GM19452 (cell line): ENCODE data around the gene GPX2.
A peak's percentile ranks its signal among the peaks of the same experiment; 100 is the strongest.
"Not testable (repeated sequence)": the region's sequence is repeated elsewhere in the genome, so short reads cannot be mapped to it uniquely, and the experiment has no call there.

Source experiments
- ATAC-seq: cut with Tn5 transposase; IDR thresholded peaks from one replicate; pipeline ENCODE4 v1.9.1; 2021; ENCODE audit not compliant: unreplicated experiment

GPX2 gene

DNA sequence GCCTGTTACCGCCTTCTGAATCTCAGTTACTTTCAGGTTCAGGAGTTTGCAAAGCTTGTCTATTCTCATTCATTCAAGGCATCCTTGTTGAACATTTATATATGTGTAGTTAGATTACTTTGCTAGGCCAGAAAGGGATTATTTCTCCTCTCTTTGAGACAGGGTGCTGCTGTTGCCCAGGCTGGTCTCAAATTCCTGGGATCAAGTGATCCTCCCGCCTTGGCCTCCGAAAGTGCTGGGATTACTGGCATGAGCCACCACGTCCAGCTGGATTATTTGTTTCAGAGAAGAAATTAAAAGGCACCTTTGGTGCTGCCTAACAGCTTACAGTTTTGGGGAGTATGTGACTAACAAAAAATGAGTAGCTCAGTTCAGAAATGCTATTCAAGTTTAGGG, 27.5 kb downstream of the GPX2 start:
- ATAC-seq, result no peak

DNA sequence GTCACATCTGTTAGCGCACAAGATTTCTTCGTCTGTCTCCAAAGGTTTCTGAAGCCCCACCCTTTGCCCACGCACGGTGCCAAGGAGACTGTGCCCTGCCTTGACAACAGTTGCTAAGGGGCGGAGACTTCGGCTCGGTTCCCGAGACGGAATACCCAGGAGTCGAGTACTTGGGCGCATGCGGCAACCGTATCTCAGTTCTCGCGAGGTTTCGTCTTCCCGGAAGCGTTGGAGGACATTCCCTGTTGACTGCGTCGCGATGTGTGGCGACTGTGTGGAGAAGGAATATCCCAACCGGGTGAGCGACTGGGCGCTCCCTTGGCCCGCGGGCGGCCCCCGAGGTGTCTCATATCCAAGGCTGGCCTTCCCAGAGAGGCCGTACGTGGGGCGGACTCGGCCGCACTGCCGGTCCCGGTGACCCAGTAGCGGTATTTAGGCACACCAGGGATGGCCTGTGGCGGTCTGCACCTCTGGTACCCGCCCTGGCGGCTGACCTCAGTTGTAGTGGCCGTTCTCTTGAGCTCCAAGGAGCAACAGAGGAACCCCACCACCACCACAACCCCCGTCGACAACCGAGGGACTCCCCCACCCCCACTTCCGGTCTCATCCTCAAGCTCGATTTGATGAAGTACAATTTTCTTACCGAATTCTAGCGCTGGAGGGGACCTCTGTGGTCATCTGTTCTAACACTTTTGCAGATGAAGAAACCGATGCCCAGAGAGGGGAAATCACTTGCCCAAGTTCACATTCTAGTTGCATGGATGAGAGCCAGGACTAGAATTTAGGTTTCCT, 28.1 kb downstream of the GPX2 start, which contains the start of gene CHURC1:
CHURC1 (plus strand) TSS at position 219 of the 792 bp plus-strand sequence; CDS start at position 260, 41 bp downstream.
- ATAC-seq, result peak; percentile 92

DNA sequence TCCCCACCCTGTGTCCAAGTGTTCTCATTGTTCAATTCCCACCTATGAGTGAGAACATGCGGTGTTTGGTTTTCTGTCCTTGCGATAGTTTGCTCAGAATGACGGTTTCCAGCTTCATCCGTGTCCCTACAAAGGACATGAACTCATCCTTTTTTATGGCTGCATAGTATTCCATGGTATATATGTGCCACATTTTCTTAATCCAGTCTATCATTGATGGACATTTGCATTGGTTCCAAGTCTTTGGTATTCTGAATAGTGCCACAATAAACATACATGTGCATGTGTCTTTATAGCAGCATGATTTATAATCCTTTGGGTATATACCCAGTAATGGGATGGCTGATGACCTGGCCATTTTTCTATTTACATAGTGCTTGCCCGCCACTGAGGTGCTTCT, 29.1 kb downstream of the GPX2 start:
- not testable (repeated sequence) for ATAC-seq

DNA sequence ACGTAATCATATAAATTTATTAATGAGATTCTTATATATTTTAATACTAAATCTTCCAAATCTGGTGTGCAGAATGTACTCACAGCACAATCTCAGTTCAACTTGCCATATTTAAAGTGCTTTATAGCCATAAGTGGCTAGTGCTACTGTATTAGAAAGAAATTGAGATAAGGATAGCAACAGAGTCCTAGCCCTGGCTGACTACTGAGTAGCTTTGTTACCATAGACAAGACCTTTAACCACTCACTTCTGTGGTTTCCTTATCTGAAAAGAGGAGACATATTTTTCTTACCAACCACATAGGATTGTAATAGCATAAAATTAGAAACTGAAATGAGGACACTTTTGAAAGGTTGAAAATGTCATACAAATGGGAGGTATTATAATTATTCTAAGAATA, 30.3 kb downstream of the GPX2 start:
- no peak for ATAC-seq

DNA sequence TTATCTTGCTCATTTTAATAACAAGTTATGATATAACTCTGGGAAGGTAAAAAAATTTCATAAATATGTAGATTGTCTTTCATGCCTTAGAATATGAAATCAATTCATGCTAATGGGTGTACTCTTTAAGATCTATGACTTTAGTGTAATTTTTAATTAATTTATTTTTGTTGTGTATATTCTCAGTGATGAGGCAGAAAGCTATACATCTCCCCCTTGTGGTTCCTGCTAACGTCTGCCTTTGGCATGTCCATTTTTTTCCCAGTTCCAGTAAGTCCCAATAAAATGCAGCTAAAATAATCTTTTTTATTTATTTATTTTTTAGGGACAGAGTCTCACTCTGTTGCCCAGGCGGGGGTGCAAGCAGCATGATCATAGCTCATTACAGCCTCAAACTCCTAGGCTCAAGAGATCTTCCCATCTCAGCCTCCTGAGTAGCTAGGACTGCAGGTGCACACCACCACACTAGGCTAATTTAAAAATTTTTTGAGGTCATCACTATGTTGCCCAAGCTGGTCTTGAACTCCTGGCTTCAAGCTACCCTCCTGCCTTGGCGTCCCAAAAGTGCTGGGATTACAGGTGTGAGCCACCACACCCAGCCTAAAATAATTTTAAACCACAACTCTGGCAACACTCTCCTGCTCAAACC, 31.6 kb downstream of the GPX2 start:
- no peak for ATAC-seq

DNA sequence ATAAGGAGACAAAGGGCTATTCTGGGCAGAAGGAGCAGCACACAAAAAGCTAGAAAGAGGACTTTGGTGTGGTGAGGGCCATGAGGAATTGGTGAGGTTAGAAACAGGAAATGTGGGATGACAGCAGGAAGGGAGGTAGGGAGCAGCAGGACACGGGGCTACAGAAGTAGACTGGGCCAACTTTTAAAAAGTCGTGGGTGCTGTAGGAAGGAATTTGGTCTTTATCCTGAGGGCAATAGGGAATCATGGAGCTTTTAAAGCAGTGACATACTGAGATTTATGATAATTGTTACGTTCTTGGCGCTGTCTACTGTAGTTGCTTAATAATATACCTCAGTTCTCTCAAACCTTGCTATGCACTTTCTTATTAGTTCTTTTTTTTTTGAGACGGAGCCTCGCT, 36.5 kb downstream of the GPX2 start:
- ATAC-seq, result no peak

DNA sequence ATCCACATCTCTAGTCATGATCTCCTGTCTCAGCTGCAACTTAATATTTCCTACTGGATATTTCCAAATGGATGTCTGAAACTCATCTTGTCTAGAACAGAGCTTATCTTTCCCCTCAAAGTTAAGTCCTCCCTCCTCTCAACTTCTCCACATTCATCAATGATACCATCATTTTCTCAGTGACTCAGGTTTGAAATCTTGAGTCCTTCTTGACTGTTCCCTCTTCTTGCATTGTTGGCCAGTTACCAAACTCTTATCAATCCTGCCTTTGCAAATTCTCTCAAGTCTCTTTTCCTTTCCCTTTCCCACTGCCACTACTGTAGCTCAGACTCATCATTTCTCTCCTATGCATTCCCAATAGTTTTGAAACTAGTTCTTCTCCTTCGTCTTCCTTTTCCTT, 42.6 kb downstream of the GPX2 start:
- ATAC-seq, result no peak

DNA sequence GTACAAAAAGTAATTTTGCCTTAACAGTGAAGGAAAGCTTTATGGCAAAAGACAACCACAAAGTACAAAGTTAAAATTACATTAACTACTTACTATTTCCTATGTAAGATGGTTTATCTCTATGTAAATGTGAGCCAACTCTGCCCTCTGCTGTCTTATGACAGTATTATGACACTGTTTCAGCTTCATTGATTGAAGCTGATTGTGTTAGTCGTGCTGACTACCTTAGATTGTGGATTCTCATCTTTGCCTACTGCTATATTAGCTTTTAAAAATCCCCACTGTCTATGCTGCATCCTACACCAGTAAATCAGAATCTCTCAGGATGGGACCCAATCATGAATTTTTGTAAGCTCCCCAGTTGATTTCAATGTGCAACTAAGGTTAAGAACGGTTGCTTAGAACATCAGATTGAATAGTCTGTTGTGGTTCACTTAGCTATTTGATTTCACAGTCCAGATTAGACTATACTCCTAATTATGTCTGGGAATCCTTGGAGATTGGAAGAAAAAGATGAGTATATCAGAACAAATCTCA, 50.6 kb downstream of the GPX2 start:
- ATAC-seq, result no peak

DNA sequence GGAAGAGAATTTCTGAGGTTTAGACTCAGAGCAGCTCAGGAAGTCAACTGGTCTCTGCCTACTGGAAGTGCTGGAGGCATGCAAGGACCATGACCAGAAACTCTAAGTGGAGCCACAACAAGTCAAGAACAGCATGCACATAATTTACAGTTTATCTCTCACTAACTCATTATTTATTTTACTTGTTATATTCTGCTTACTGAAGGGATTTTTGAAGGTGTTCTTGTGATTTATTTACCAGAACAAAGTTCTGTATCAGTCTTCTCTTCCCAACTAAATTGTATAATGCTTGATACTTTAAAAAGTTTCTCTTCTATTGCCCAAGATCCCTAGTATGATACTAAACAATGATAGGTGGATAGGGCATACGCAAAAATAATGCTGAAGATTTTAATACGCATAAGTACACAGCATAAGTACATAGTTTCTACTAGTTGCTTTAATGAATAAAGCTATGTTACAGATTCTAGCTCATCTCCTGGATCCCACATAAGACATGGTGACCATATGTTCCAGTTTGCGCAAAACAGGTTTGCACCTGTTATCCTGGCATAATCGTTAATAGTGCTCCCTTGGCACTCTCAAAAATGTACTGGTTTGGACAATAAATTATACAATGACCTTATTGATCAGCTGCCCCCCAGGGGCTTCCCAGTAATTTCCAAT, 51.2 kb downstream of the GPX2 start:
- no peak for ATAC-seq

DNA sequence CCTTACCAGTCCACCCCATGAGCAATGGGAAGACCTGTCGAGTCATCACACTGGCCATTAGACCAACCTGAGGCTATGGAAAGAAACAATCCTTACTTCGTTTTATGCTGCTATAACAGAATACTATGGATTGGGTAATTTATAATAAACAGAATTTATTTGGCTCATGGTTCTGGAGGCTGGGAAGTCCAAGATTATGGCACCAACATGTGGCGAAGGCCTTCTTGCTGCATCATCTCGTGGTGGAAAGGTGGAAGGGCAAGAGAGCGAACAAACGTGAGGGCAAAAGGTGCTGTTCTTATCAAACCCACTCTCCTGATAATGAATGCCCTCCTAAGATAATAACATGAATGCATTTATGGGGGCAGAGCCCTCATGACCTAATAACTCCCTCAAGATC, 53.2 kb downstream of the GPX2 start:
- ATAC-seq, result no peak
